Measurements from ENCODE around the gene SHC1. TPM values are rescaled to one million over a fixed set of nuclear protein-coding genes. Genes with fewer than 3 reads are reported as not detected.
A peak's percentile ranks its signal among the peaks of the same experiment; 100 is the strongest.

The SHC1 gene
- polyA plus RNA-seq, 1 of the 3 experiments (the other 2 are of a cell fraction), result 338 TPM

DNA sequence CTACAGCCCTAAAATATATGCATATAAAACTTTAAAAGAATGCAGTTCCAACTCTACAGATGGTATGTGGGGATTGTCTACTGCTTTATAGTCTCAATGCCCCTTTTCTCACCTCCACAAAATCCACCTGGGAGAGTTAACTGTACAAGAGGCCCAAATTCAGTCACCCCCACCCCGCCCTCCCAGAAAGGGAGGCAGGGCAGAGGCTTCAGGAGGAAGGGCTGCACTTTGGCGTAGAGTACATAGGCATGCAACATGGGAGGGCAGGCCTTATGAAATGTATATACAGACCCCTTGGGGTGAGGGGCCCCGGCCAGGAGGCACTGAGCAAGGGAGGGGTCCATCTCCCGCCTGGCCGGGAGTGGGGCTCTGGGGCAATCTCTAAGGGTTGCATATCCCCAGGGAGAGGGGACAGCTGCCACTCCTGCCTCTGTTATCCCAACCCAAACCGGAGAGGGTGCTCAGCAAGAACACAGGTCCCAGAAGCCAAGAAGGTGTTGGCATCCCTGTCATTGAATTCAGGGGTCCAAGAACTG is 7.7 kb downstream of the SHC1 start:
- H4K20me1 ChIP-seq (ENCODE audit: insufficient read depth), result peaks cover 11% of the 10 kb centered on the region
- peak overlapping the region; percentile 83 to 98; a peak in 3 of 4 replicates for H3K27ac ChIP-seq (ENCODE audit: low read depth in 2 of 2, low read length in 1 of 2)
- 100% methylated on average over 3 of the region's 6 CpGs for WGBS (ENCODE audit: low lambda C conversion rate)
- no peak overlapping the region for H2AFZ ChIP-seq (ENCODE audit: low read depth)
- H3K27me3 ChIP-seq (ENCODE audit: insufficient read depth), result no peaks in the 10 kb centered on the region
- H3K4me2 ChIP-seq, result peak overlapping the region; percentile 85; the same call in 1 of the 2 replicates
- no peaks in the 10 kb centered on the region for H3K9me3 ChIP-seq
- H3K4me3 ChIP-seq (ENCODE audit: low read depth in 2 of 2, low read length in 1 of 2), result peak overlapping the region; percentile 72 to 73; a peak in 3 of 4 replicates
- H3F3A ChIP-seq (replicated peaks; ENCODE audit: insufficient read depth), result peaks cover 30% of the 10 kb centered on the region
- H3K4me1 ChIP-seq (ENCODE audit: control insufficient read depth in 1 of 2, insufficient read depth in 2 of 2, low read depth in 1 of 2, low read length in 1 of 2), result peaks cover 4 to 43% of the 10 kb centered on the region in 2 experiments; a peak in 3 of 4 replicates
- no peaks in the 10 kb centered on the region for H3K9me2 ChIP-seq
- POLR2A ChIA-PET, result interaction anchor here (1.0 to 2.8 kb wide), 2 partner anchors 7 to 31 kb away, joined by 3 to 17 read pairs; partner anchors contain the start of genes LENEP and SHC1
- peaks cover 61% of the 10 kb centered on the region for H3K79me2 ChIP-seq (ENCODE audit: insufficient read depth)
- H3K36me3 ChIP-seq (replicated peaks in 1 of 2; ENCODE audit: control insufficient read depth in 1 of 2, insufficient read depth in 2 of 2, low read length in 1 of 2), result peaks cover 30 to 65% of the 10 kb centered on the region in 2 experiments
- H3K9ac ChIP-seq, result peak overlapping the region; percentile 84; the same call in 1 of the 2 replicates
- DNase-seq, result no peak
- CTCF ChIA-PET, result interaction anchor here (0.7 to 37.5 kb wide), 11 partner anchors 8 to 116 kb away, joined by 3 to 640 read pairs (median 7); partner anchors contain the start of genes FLAD1, LENEP, SHC1 and ZBTB7B
- TF ChIP-seq TEAD4 (IDR thresholded peaks at IDR 0.05; ENCODE audit: borderline replicate concordance, insufficient read depth) (no peak), ELF1 (IDR thresholded peaks at IDR 0.05) (no peak), RCOR1 (IDR thresholded peaks at IDR 0.05; ENCODE audit: low read length) (no peak), FOSL2 (IDR thresholded peaks at IDR 0.05; ENCODE audit: borderline replicate concordance, low read depth) (no peak), TCF12 (IDR thresholded peaks at IDR 0.05) (no peak), MXI1 (IDR thresholded peaks at IDR 0.05; ENCODE audit: low read depth, low read length) (no peak), EZH2phosphoT487 (IDR thresholded peaks at IDR 0.05; ENCODE audit: borderline replicate concordance, low read depth) (no peak), NFIC (IDR thresholded peaks at IDR 0.05; ENCODE audit: borderline replicate concordance) (no peak), GATA2 (CRISPR knock-in tag; IDR thresholded peaks at IDR 0.05) (no peak), SIN3A (IDR thresholded peaks at IDR 0.05; ENCODE audit: borderline replicate concordance, low read depth, low read length) (no peak), RFX5 (IDR thresholded peaks at IDR 0.05; ENCODE audit: low read length) (no peak), FOXJ3 (CRISPR knock-in tag; IDR thresholded peaks at IDR 0.05) (no peak)
- TF ChIP-seq, protein P1, sequence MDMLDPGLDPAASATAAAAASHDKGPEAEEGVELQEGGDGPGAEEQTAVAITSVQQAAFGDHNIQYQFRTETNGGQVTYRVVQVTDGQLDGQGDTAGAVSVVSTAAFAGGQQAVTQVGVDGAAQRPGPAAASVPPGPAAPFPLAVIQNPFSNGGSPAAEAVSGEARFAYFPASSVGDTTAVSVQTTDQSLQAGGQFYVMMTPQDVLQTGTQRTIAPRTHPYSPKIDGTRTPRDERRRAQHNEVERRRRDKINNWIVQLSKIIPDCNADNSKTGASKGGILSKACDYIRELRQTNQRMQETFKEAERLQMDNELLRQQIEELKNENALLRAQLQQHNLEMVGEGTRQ (IDR thresholded peaks at IDR 0.05; ENCODE audit: borderline replicate concordance, low read depth, low read length), result no peak
- TF ChIP-seq, protein P2, sequence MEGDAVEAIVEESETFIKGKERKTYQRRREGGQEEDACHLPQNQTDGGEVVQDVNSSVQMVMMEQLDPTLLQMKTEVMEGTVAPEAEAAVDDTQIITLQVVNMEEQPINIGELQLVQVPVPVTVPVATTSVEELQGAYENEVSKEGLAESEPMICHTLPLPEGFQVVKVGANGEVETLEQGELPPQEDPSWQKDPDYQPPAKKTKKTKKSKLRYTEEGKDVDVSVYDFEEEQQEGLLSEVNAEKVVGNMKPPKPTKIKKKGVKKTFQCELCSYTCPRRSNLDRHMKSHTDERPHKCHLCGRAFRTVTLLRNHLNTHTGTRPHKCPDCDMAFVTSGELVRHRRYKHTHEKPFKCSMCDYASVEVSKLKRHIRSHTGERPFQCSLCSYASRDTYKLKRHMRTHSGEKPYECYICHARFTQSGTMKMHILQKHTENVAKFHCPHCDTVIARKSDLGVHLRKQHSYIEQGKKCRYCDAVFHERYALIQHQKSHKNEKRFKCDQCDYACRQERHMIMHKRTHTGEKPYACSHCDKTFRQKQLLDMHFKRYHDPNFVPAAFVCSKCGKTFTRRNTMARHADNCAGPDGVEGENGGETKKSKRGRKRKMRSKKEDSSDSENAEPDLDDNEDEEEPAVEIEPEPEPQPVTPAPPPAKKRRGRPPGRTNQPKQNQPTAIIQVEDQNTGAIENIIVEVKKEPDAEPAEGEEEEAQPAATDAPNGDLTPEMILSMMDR (IDR thresholded peaks at IDR 0.05), result no peak
- TF ChIP-seq, protein P3, sequence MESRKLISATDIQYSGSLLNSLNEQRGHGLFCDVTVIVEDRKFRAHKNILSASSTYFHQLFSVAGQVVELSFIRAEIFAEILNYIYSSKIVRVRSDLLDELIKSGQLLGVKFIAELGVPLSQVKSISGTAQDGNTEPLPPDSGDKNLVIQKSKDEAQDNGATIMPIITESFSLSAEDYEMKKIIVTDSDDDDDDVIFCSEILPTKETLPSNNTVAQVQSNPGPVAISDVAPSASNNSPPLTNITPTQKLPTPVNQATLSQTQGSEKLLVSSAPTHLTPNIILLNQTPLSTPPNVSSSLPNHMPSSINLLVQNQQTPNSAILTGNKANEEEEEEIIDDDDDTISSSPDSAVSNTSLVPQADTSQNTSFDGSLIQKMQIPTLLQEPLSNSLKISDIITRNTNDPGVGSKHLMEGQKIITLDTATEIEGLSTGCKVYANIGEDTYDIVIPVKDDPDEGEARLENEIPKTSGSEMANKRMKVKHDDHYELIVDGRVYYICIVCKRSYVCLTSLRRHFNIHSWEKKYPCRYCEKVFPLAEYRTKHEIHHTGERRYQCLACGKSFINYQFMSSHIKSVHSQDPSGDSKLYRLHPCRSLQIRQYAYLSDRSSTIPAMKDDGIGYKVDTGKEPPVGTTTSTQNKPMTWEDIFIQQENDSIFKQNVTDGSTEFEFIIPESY (IDR thresholded peaks at IDR 0.05; ENCODE audit: borderline replicate concordance, low read depth), result no peak
- TF ChIP-seq, protein P4, sequence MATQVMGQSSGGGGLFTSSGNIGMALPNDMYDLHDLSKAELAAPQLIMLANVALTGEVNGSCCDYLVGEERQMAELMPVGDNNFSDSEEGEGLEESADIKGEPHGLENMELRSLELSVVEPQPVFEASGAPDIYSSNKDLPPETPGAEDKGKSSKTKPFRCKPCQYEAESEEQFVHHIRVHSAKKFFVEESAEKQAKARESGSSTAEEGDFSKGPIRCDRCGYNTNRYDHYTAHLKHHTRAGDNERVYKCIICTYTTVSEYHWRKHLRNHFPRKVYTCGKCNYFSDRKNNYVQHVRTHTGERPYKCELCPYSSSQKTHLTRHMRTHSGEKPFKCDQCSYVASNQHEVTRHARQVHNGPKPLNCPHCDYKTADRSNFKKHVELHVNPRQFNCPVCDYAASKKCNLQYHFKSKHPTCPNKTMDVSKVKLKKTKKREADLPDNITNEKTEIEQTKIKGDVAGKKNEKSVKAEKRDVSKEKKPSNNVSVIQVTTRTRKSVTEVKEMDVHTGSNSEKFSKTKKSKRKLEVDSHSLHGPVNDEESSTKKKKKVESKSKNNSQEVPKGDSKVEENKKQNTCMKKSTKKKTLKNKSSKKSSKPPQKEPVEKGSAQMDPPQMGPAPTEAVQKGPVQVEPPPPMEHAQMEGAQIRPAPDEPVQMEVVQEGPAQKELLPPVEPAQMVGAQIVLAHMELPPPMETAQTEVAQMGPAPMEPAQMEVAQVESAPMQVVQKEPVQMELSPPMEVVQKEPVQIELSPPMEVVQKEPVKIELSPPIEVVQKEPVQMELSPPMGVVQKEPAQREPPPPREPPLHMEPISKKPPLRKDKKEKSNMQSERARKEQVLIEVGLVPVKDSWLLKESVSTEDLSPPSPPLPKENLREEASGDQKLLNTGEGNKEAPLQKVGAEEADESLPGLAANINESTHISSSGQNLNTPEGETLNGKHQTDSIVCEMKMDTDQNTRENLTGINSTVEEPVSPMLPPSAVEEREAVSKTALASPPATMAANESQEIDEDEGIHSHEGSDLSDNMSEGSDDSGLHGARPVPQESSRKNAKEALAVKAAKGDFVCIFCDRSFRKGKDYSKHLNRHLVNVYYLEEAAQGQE (IDR thresholded peaks at IDR 0.05; ENCODE audit: low read depth, low read length), result no peak
- TF ChIP-seq, protein P5, sequence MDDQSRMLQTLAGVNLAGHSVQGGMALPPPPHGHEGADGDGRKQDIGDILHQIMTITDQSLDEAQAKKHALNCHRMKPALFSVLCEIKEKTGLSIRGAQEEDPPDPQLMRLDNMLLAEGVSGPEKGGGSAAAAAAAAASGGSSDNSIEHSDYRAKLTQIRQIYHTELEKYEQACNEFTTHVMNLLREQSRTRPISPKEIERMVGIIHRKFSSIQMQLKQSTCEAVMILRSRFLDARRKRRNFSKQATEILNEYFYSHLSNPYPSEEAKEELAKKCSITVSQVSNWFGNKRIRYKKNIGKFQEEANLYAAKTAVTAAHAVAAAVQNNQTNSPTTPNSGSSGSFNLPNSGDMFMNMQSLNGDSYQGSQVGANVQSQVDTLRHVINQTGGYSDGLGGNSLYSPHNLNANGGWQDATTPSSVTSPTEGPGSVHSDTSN (IDR thresholded peaks at IDR 0.05), result no peak
- TF ChIP-seq, protein P6, sequence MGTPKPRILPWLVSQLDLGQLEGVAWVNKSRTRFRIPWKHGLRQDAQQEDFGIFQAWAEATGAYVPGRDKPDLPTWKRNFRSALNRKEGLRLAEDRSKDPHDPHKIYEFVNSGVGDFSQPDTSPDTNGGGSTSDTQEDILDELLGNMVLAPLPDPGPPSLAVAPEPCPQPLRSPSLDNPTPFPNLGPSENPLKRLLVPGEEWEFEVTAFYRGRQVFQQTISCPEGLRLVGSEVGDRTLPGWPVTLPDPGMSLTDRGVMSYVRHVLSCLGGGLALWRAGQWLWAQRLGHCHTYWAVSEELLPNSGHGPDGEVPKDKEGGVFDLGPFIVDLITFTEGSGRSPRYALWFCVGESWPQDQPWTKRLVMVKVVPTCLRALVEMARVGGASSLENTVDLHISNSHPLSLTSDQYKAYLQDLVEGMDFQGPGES (IDR thresholded peaks at IDR 0.05; ENCODE audit: low read depth, low read length), result no peak

All from SK-N-SH (cell line).